Karpas-422 (cell line): ENCODE data around the gene FAM236A. TPM values are rescaled to one million over a fixed set of nuclear protein-coding genes. Genes with fewer than 3 reads are reported as not detected.
"Not testable (repeated sequence)": the region's sequence is repeated elsewhere in the genome, so short reads cannot be mapped to it uniquely, and the experiment has no call there.

Experiments used
- DNase-seq: peaks from one replicate; pipeline ENCODE4 v3.0.0-alpha.2; 2015
- H2AFZ ChIP-seq: fragments of 200-600 bp; sonication (generic); 2 replicates; pipeline ENCODE4 v1.6.1; 2014; ENCODE audit warnings: antibody characterized with exemption, low read length, mixed read lengths
- H3K27ac ChIP-seq: fragments of 200-600 bp; sonication (generic); 2 replicates; pipeline ENCODE4 v1.5.1; 2014; ENCODE audit warnings: mild to moderate bottlenecking, low read length, moderate library complexity
- H3K27me3 ChIP-seq: fragments of 200-600 bp; sonication (generic); 2 replicates; pipeline ENCODE4 v1.6.1; 2014; ENCODE audit warnings: low read length, mixed read lengths
- H3K36me3 ChIP-seq: fragments of 200-600 bp; sonication (generic); 2 replicates; pipeline ENCODE4 v1.6.1; 2014; ENCODE audit warnings: low read length, mixed read lengths; ENCODE audit not compliant: insufficient read depth
- H3K4me1 ChIP-seq: fragments of 200-600 bp; sonication (generic); 2 replicates; pipeline ENCODE4 v1.6.1; 2014; ENCODE audit warnings: mild to moderate bottlenecking, low read length, mixed read lengths
- H3K4me2 ChIP-seq: fragments of 200-600 bp; sonication (generic); 2 replicates; pipeline ENCODE4 v1.6.1; 2014; ENCODE audit warnings: low read length, low read depth, mild to moderate bottlenecking; ENCODE audit not compliant: poor library complexity, severe bottlenecking
- H3K4me3 ChIP-seq: fragments of 200-600 bp; sonication (generic); 2 replicates; pipeline ENCODE4 v1.5.1; 2014; ENCODE audit warnings: mild to moderate bottlenecking, antibody characterized with exemption, low read length, mixed read lengths
- H3K79me2 ChIP-seq: fragments of 200-600 bp; sonication (generic); 2 replicates; pipeline ENCODE4 v1.6.1; 2014; ENCODE audit warnings: mild to moderate bottlenecking, low read length, mixed read lengths
- H3K9ac ChIP-seq: fragments of 200-600 bp; sonication (generic); 2 replicates; pipeline ENCODE4 v1.6.0; 2014; ENCODE audit warnings: low read length
- H3K9me2 ChIP-seq: fragments of 200-600 bp; sonication (generic), shearing (Covaris generic); replicated peaks from 2 replicates; pipeline ENCODE4 v1.6.0; 2014; ENCODE audit warnings: mild to moderate bottlenecking, low read length, moderate library complexity; ENCODE audit not compliant: insufficient read depth
- H3K9me3 ChIP-seq: fragments of 300-700, 200-600 bp; sonication (generic); 2 replicates; pipeline ENCODE4 v1.6.1; 2014; ENCODE audit warnings: low read length, mixed read lengths
- H4K20me1 ChIP-seq: fragments of 200-600 bp; sonication (generic); 2 replicates; pipeline ENCODE4 v1.6.1; 2014; ENCODE audit warnings: mild to moderate bottlenecking, antibody characterized with exemption, low read length, low read depth; ENCODE audit not compliant: insufficient read depth
- total RNA-seq: library from RNA; depleted of rRNA; stranded (reverse); fragments of >200 nt; shearing (Covaris generic); gene quantifications from 2 replicates; pipeline ENCODE4 v1.2.3, GENCODE V29; 2014; ENCODE audit warnings: low replicate concordance; rRNA removed

FAM236A gene
- total RNA-seq = not detected in 2 replicates

GRCh38 chrX:72937906-72938305 is at the start of gene FAM236A:
Gene FAM236A, plus strand, starts transcription at chrX:72938206. Its CDS starts 57 bp downstream, at chrX:72938263.
- not testable (repeated sequence) for H3K36me3 ChIP-seq, H2AFZ ChIP-seq, H3K27ac ChIP-seq, H3K4me1 ChIP-seq, H3K4me3 ChIP-seq, DNase-seq, H4K20me1 ChIP-seq, H3K9ac ChIP-seq, H3K27me3 ChIP-seq, H3K9me2 ChIP-seq, H3K9me3 ChIP-seq, H3K4me2 ChIP-seq, H3K79me2 ChIP-seq

GRCh38 chrX:72889740-72890139 is 48.3 kb upstream of the FAM236A start:
- DNase-seq, H3K9ac ChIP-seq, H4K20me1 ChIP-seq, H3K79me2 ChIP-seq, H3K4me3 ChIP-seq, H3K9me3 ChIP-seq, H3K4me1 ChIP-seq, H3K27ac ChIP-seq, H3K27me3 ChIP-seq, H3K36me3 ChIP-seq, H3K4me2 ChIP-seq, H2AFZ ChIP-seq, H3K9me2 ChIP-seq: not testable (repeated sequence)

- not testable (repeated sequence) for H3K27ac ChIP-seq, H3K9ac ChIP-seq, H3K4me1 ChIP-seq
Observed at GRCh38 chrX:72912315-72912714, 25.7 kb upstream of the FAM236A start, which contains the start of gene FAM236C. Gene FAM236C, plus strand, starts transcription at chrX:72912615. Its CDS starts 100 bp downstream, at chrX:72912715.

DNA sequence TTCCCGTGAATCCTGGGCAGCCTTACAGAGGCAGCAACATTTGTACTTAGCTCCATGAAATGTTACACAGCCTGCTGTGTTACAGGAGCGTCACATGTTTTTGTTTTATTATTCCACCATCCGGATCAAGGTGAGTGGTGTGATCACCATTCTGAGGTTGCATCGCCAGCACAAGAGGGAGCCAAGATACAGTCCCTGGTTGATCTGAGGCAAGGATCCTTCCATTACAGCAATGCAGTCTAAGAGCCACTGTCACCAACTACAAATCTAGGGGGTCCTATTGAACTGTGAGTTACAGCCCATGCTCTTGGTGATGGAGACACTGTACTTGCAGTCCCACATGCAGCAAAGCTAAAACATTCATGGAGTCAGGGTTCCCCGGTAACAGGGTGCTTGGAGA is 21.9 kb upstream of the FAM236A start:
- H3K9me2 ChIP-seq, H2AFZ ChIP-seq, H3K79me2 ChIP-seq, DNase-seq, H3K27ac ChIP-seq, H3K36me3 ChIP-seq, H3K9me3 ChIP-seq, H3K4me3 ChIP-seq, H4K20me1 ChIP-seq, H3K9ac ChIP-seq, H3K4me1 ChIP-seq, H3K4me2 ChIP-seq, H3K27me3 ChIP-seq: not testable (repeated sequence)

More at GRCh38 chrX:72912315-72912714, 25.7 kb upstream of the FAM236A start, which contains the start of gene FAM236C:
- H4K20me1 ChIP-seq, H3K4me3 ChIP-seq, H3K36me3 ChIP-seq, H3K4me2 ChIP-seq, DNase-seq, H3K9me2 ChIP-seq, H3K27me3 ChIP-seq, H3K79me2 ChIP-seq, H2AFZ ChIP-seq, H3K9me3 ChIP-seq: not testable (repeated sequence)

DNA sequence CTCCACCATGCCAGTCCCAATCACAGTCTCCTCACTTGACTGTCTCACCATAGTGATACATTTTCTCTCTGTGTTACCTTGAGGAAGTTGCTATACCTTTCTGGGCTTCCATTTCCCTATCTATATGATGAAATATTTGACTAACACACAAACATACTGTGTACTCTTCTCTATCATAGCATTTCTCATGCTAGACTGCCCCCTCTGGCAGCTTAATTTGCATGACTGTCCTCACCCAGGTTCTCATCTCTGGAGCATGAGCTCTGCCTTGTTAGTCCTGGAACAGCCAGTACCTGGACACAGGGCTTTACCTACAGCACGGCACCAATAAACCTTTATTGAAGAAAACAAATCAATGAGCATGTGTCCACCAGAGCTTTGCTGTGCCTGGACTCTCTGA is 5.7 kb upstream of the FAM236A start:
- H3K27ac ChIP-seq, H3K36me3 ChIP-seq, H3K79me2 ChIP-seq, H2AFZ ChIP-seq, H4K20me1 ChIP-seq, H3K4me2 ChIP-seq, DNase-seq, H3K4me1 ChIP-seq, H3K4me3 ChIP-seq, H3K9ac ChIP-seq, H3K9me2 ChIP-seq, H3K27me3 ChIP-seq, H3K9me3 ChIP-seq: not testable (repeated sequence)

- not testable (repeated sequence) for H3K9ac ChIP-seq, H3K4me2 ChIP-seq, H2AFZ ChIP-seq, H3K4me1 ChIP-seq, H3K9me2 ChIP-seq, H3K4me3 ChIP-seq, H3K79me2 ChIP-seq, DNase-seq, H3K27ac ChIP-seq, H3K27me3 ChIP-seq, H3K36me3 ChIP-seq, H4K20me1 ChIP-seq, H3K9me3 ChIP-seq
Observed at GRCh38 chrX:72936455-72936854, 1.6 kb upstream of the FAM236A start.

- not testable (repeated sequence) for H3K27ac ChIP-seq, H4K20me1 ChIP-seq, H3K36me3 ChIP-seq, H3K9ac ChIP-seq, H3K4me3 ChIP-seq, H3K79me2 ChIP-seq, H3K27me3 ChIP-seq, H3K9me3 ChIP-seq, DNase-seq, H3K4me1 ChIP-seq, H2AFZ ChIP-seq, H3K9me2 ChIP-seq, H3K4me2 ChIP-seq
Observed at GRCh38 chrX:72936882-72937455, 1.0 kb upstream of the FAM236A start.

- H3K4me3 ChIP-seq, H3K9me3 ChIP-seq, H3K79me2 ChIP-seq, H4K20me1 ChIP-seq, H3K27me3 ChIP-seq, H3K27ac ChIP-seq, DNase-seq, H2AFZ ChIP-seq, H3K4me2 ChIP-seq, H3K9ac ChIP-seq, H3K36me3 ChIP-seq, H3K9me2 ChIP-seq, H3K4me1 ChIP-seq: not testable (repeated sequence)
Observed at GRCh38 chrX:72942272-72942671, 4.3 kb downstream of the FAM236A start.
